GM23248 (cell line): ENCODE data around the gene ST7. TPM values are rescaled to one million over a fixed set of nuclear protein-coding genes. Genes with fewer than 3 reads are reported as not detected.

Source experiments
- DNase-seq: peaks from one replicate; pipeline ENCODE4 v3.0.0-alpha.2; 2015
- H2AFZ ChIP-seq: fragments of 200-600 bp; sonication (generic); 2 replicates; pipeline ENCODE4 v1.6.1; 2016; ENCODE audit warnings: antibody characterized with exemption
- H3F3A ChIP-seq: fragments of 200-600 bp; sonication (generic); 2 replicates; pipeline ENCODE4 v1.6.1; 2016; ENCODE audit warnings: mild to moderate bottlenecking, antibody characterized with exemption, mixed run types; ENCODE audit not compliant: insufficient read depth
- H3K27ac ChIP-seq: fragments of 200-600 bp; sonication (generic); 2 replicates; pipeline ENCODE4 v1.5.1; 2016; ENCODE audit warnings: mild to moderate bottlenecking
- H3K27me3 ChIP-seq: fragments of 200-600 bp; sonication (generic); replicated peaks from 2 replicates; pipeline ENCODE4 v1.6.1; 2016; ENCODE audit warnings: mild to moderate bottlenecking; ENCODE audit not compliant: insufficient read depth
- H3K36me3 ChIP-seq: fragments of 200-600 bp; sonication (generic); 2 replicates; pipeline ENCODE4 v1.6.1; 2016; ENCODE audit warnings: low read depth, mild to moderate bottlenecking
- H3K4me1 ChIP-seq: fragments of 200-600 bp; sonication (generic); 2 replicates; pipeline ENCODE4 v1.6.1; 2016; ENCODE audit warnings: mild to moderate bottlenecking; ENCODE audit not compliant: insufficient read depth
- H3K4me2 ChIP-seq: fragments of 200-600 bp; sonication (generic); one replicate; pipeline ENCODE4 v1.6.1; 2016; ENCODE audit warnings: mild to moderate bottlenecking; ENCODE audit not compliant: unreplicated experiment
- H3K4me3 ChIP-seq: fragments of 200-600 bp; sonication (generic); 2 replicates; pipeline ENCODE4 v1.5.1; 2016; ENCODE audit warnings: mild to moderate bottlenecking
- H3K79me2 ChIP-seq: fragments of 200-600 bp; sonication (generic); 2 replicates; pipeline ENCODE4 v1.6.1; 2016; ENCODE audit warnings: mild to moderate bottlenecking; ENCODE audit not compliant: insufficient read depth
- H3K9ac ChIP-seq: fragments of 200-600 bp; sonication (generic); 2 replicates; pipeline ENCODE4 v1.6.1; 2016; ENCODE audit warnings: mild to moderate bottlenecking
- H3K9me2 ChIP-seq: fragments of 200-600 bp; sonication (generic); 2 replicates; pipeline ENCODE4 v1.6.1; 2016; ENCODE audit warnings: mixed run types, mild to moderate bottlenecking, moderate library complexity; ENCODE audit not compliant: insufficient read depth
- H3K9me3 ChIP-seq: fragments of 200-600 bp; sonication (generic); one replicate; pipeline ENCODE4 v1.6.1; 2017; ENCODE audit warnings: low read depth
- H4K20me1 ChIP-seq: fragments of 200-600 bp; sonication (generic); 2 replicates; pipeline ENCODE4 v1.6.0; 2016; ENCODE audit not compliant: insufficient read depth
- EZH2 ChIP-seq: fragments of 200-600 bp; sonication (generic); IDR thresholded peaks from 2 replicates; pipeline ENCODE4 v1.6.1; 2018; ENCODE audit warnings: antibody characterized with exemption, mild to moderate bottlenecking; ENCODE audit not compliant: insufficient read depth, poor library complexity, severe bottlenecking
- EZH2phosphoT487 ChIP-seq: fragments of 200-600 bp; sonication (generic); IDR thresholded peaks from 2 replicates; pipeline ENCODE4 v1.6.1; 2018; ENCODE audit warnings: antibody characterized with exemption, moderate library complexity, mild to moderate bottlenecking, low read depth; ENCODE audit not compliant: insufficient read depth
- WGBS, 2 experiments: methylation state at CpG; one replicate each; pipeline ENCODE4 v1.1.6; 2015 to 2017; ENCODE audit warnings: low lambda C conversion rate in 2 of 2, low coverage in 1 of 2; ENCODE audit errors: missing lambda C conversion rate in 2 of 2; 5-methylcytosine and 5-hydroxymethylcytosine counted together
- in situ Hi-C: fragments of 300-500 bp; cut with MboI; formaldehyde crosslinking; loops from 2 replicates; pipeline ENCODE4 v1.15.0; 2020
- polyA plus RNA-seq: library from polyadenylated mRNA; unstranded; fragments of >200 nt; fragmentation: Nextera tagmentation; extraction: Ambion mirVana; gene quantifications from 2 replicates; pipeline ENCODE4 v1.2.1, GENCODE V29; 2016
- total RNA-seq: library from RNA; depleted of rRNA; stranded (reverse); fragments of >200 nt; shearing (Covaris generic); gene quantifications from 2 replicates; pipeline ENCODE4 v1.2.3, GENCODE V29; 2014

The ST7 gene
- total and polyA plus RNA-seq, 2 experiments from 2014 or later, result 17.8 to 21.9 TPM

DNA sequence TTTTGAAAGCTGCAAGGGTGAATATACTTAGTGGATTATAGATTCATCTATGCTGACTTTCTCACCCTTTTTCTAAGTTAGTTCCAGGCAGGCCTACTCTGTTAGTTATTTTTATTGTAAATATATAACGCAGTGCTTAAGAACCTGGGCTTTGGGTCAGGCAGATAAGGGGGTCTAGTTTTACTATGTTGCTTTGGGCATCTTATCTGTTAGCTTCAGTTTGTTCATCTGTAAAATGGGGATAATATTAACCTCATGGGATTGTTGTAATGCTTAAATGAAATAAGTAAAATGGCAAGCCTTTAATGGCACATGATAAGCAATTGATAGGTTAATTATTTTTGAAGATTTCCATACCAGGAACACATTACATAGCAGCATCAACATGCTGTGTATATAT, 79.5 kb downstream of the ST7 start:
- in situ Hi-C loops, result no loop called here
- WGBS, 2 experiments, result 97 to 98% methylated on average over 1 of the region's 1 CpG
- 0 out of 2 replicates have a peak, but pooled peaks cover 6% of the 10 kb centered on the region for H3K4me1 ChIP-seq
- no peak overlapping the region for H2AFZ ChIP-seq
- H3F3A ChIP-seq, result peaks cover 11% of the 10 kb centered on the region; the same call in 1 of the 2 replicates
- H3K36me3 ChIP-seq, result no peaks in the 10 kb centered on the region
- no peaks in the 10 kb centered on the region; the same call in 1 of the 2 replicates for H4K20me1 ChIP-seq
- H3K79me2 ChIP-seq, result peaks cover 69% of the 10 kb centered on the region; the same call in 1 of the 2 replicates
- H3K27me3 ChIP-seq, result no peaks in the 10 kb centered on the region
- H3K9me3 ChIP-seq, result no peaks in the 10 kb centered on the region
- no peak overlapping the region for H3K4me2 ChIP-seq
- no peak for DNase-seq
- H3K9me2 ChIP-seq, result no peaks in the 10 kb centered on the region
- H3K9ac ChIP-seq, result no peak overlapping the region
- no peak for TF ChIP-seq EZH2
- no peak for TF ChIP-seq EZH2phosphoT487
- H3K4me3 ChIP-seq, result no peak overlapping the region
- H3K27ac ChIP-seq, result no peak overlapping the region

DNA sequence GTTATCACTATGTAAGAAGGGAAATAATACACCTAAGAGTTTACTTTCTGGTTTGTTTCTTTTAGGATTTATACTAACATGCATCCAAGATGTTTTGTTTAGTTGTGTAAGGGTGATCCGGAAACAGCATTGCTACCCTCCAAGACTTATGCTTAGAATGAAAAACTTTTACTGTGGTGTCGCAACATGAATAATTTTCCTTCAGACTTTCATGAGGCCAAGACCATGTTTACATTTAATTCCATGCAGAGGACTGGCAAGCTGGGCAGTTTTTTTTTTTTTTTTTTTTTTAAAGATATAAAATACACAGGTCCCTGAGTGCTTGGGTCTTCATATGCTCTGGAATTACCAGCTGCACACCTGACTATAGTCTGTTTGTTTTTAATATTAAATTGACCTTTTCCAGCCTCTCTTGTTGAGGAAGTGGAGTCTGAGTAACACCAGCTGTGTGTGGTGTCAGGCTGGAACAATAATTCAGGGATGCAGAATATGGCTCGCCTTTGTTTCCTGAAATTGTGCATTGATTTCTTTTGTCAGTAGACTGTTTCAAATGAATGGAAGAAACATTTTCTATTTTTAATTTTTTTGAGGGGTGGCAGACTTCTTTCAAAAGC, 81.7 kb downstream of the ST7 start:
- Histone ChIP-seq H3K9me3 (no peaks in the 10 kb centered on the region), H3K79me2 (peaks cover 54% of the 10 kb centered on the region; the same call in 1 of the 2 replicates), H3K4me2 (no peak overlapping the region), H4K20me1 (no peaks in the 10 kb centered on the region; the same call in 1 of the 2 replicates), H3K36me3 (no peaks in the 10 kb centered on the region), H3K4me1 (0 out of 2 replicates have a peak, but pooled peaks cover 6% of the 10 kb centered on the region), H3K9me2 (no peaks in the 10 kb centered on the region), H3K27ac (no peak overlapping the region), H2AFZ (no peak overlapping the region), H3F3A (peaks cover 11% of the 10 kb centered on the region; the same call in 1 of the 2 replicates), H3K4me3 (no peak overlapping the region), H3K9ac (no peak overlapping the region), H3K27me3 (no peaks in the 10 kb centered on the region)
- TF ChIP-seq EZH2, result no peak
- TF ChIP-seq EZH2phosphoT487, result no peak
- no peak for DNase-seq
- in situ Hi-C loops, result no loop called here
- 66 to 98% methylated on average over 2 to 3 of the region's 3 CpGs for WGBS, 2 experiments

DNA sequence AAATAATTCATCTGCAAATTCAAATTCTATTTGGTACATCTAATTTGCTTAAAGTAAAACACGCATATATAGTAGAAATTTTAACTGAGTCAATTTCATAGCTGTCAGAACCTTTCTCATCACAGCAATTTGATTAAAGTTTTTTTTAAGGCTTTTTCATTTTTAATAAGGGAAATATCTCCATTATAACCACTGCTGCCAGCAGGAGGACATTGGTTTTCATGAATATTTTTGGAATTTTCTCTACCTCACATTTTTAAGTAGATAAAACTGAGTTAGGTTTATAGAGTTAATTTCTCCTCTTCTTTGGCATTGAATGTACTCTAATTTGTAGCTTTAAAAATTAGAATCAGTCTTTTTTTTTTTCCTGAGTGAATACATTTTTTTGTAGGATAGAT, 82.2 kb downstream of the ST7 start:
- peaks cover 11% of the 10 kb centered on the region; the same call in 1 of the 2 replicates for H3F3A ChIP-seq
- DNase-seq, result no peak
- H3K27ac ChIP-seq, result no peak overlapping the region
- no peaks in the 10 kb centered on the region for H3K36me3 ChIP-seq
- H3K9me3 ChIP-seq, result no peaks in the 10 kb centered on the region
- no peak overlapping the region for H2AFZ ChIP-seq
- 95% methylated on average over 1 of the region's 1 CpG for WGBS, 2 experiments
- H3K4me1 ChIP-seq, result 0 out of 2 replicates have a peak, but pooled peaks cover 6% of the 10 kb centered on the region
- H3K9ac ChIP-seq, result no peak overlapping the region
- H3K4me2 ChIP-seq, result no peak overlapping the region
- TF ChIP-seq EZH2 (no peak), EZH2phosphoT487 (no peak)
- no peak overlapping the region for H3K4me3 ChIP-seq
- H3K9me2 ChIP-seq, result no peaks in the 10 kb centered on the region
- peaks cover 52% of the 10 kb centered on the region; the same call in 1 of the 2 replicates for H3K79me2 ChIP-seq
- in situ Hi-C loops, result no loop called here
- no peaks in the 10 kb centered on the region; the same call in 1 of the 2 replicates for H4K20me1 ChIP-seq
- H3K27me3 ChIP-seq, result no peaks in the 10 kb centered on the region

DNA sequence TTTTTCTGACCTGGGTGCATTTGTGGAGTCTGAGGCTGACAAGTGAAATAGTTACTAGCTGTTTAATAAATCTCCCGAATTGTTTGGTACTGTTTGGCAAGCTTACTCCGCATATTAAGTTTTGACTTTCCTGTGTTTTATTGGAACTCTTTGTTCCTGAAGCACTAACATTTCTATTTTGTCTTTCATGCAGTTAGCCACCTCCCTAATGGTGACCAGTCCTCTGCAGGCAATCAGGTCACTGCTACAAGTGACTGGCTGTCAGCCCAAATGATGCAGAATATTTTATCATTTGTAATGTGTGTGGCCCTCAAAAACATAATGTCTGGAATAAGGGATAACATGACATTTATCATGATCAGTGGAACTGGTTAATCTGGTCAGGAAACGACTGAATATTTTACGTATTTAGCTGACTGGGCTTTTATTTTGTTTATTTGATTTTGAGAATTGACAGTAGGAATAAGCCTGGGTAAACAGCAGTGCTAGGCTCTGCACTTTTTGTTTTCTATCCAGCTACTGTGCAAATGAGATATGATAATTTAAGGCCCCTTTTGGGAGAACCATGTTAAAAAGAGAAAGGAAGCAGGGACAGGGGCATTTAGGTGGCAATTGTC, 82.9 kb downstream of the ST7 start:
- no peaks in the 10 kb centered on the region for H3K27me3 ChIP-seq
- H3K4me2 ChIP-seq, result no peak overlapping the region
- H3K9me2 ChIP-seq, result no peaks in the 10 kb centered on the region
- peaks cover 45% of the 10 kb centered on the region; the same call in 1 of the 2 replicates for H3K79me2 ChIP-seq
- H2AFZ ChIP-seq, result no peak overlapping the region
- H3K36me3 ChIP-seq, result no peaks in the 10 kb centered on the region
- TF ChIP-seq EZH2 (no peak), EZH2phosphoT487 (no peak)
- H3K9me3 ChIP-seq, result no peaks in the 10 kb centered on the region
- no peak for DNase-seq
- no peaks in the 10 kb centered on the region for H4K20me1 ChIP-seq
- in situ Hi-C loops, result no loop called here
- H3K4me3 ChIP-seq, result no peak overlapping the region
- H3F3A ChIP-seq, result peaks cover 12% of the 10 kb centered on the region
- no peak overlapping the region for H3K27ac ChIP-seq
- WGBS, 2 experiments, result 77 to 81% methylated on average over 4 of the region's 4 CpGs
- peaks cover 10% of the 10 kb centered on the region for H3K4me1 ChIP-seq
- H3K9ac ChIP-seq, result no peak overlapping the region
